ENCODE data around the gene RFX8. TPM values are rescaled to one million over a fixed set of nuclear protein-coding genes. Genes with fewer than 3 reads are reported as not detected.
A peak's percentile ranks its signal among the peaks of the same experiment; 100 is the strongest.

Gene RFX8
- total RNA-seq, 6 donors from 2014 or later: 0.24 to 21.0 (median 0.80) TPM; not detected in 2

- Histone ChIP-seq H3K4me1 (no peaks in the 10 kb centered on the region), H3K27me3 (no peaks in the 10 kb centered on the region), H3K27ac (no peak overlapping the region), H3K36me3 (no peaks in the 10 kb centered on the region), H3K4me3 (no peak overlapping the region), H3K9me3 (peaks cover 0 to 2% (median 0%) of the 10 kb centered on the region in 4 donors)
- DNase-seq: peak in 1 of 2 donors; percentile 27
- no peak for ATAC-seq (ENCODE audit: low FRiP score in 2 of 2)
- WGBS, 2 donors: 67 to 71% methylated on average over 8 to 9 of the region's 9 CpGs
- TF ChIP-seq EP300 (IDR thresholded peaks at IDR 0.05): no peak
- TF ChIP-seq POLR2AphosphoS5 (IDR thresholded peaks at IDR 0.05): no peak
- no peak for TF ChIP-seq CTCF (IDR thresholded peaks at IDR 0.05)
- TF ChIP-seq POLR2A (IDR thresholded peaks at IDR 0.05): no peak
Observed at GRCh38 chr2:101375653-101376052, 99.3 kb downstream of the RFX8 start.

DNA sequence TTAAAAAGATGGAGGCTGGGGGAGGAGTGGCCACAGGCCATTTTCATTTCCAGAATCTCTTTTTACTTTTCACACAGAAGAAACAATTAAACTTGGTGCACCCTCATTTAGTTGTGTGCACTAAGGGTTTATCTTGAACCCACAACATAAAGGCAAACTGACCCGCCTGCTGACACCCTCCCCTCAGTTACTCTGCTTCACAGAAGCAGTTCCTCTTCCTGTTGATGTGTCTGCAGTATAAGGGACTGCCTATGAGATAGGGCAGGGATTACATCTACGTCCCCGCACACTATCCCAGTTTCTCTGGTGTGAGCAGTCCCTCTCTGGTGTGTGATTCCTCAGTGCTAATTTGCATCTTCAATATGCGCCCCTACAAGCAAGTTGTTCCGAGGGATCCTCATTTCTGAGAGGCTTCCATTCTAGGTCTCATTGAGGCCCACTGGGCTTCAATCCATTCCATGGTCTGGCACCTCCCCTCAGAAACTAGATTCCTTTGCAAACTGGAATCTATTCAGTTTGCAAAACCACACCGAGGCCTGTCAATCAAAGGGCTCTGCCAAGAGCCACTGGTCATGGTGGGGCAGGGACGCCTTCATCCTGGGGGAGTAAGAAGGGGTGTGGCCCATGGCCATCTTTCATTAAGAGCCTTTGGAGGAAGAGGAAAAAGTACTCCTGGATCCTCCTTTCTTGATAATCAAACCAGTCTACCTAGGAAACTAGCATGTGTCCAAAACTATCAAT is 99.9 kb downstream of the RFX8 start:
- no peaks in the 10 kb centered on the region for H3K36me3 ChIP-seq
- H3K9me3 ChIP-seq: peaks cover 0 to 2% (median 0%) of the 10 kb centered on the region in 4 donors
- WGBS, 2 donors: 89 to 94% methylated on average over 7 of the region's 7 CpGs
- H3K27me3 ChIP-seq: no peaks in the 10 kb centered on the region
- no peak overlapping the region for H3K27ac ChIP-seq
- H3K4me3 ChIP-seq: no peak overlapping the region
- ATAC-seq (ENCODE audit: low FRiP score in 2 of 2) (no peak), DNase-seq (no peak)
- no peak for TF ChIP-seq POLR2AphosphoS5 (IDR thresholded peaks at IDR 0.05)
- TF ChIP-seq CTCF (IDR thresholded peaks at IDR 0.05): no peak
- TF ChIP-seq POLR2A (IDR thresholded peaks at IDR 0.05): no peak
- no peak for TF ChIP-seq EP300 (IDR thresholded peaks at IDR 0.05)
- no peaks in the 10 kb centered on the region for H3K4me1 ChIP-seq

- H3K36me3 ChIP-seq: no peaks in the 10 kb centered on the region
- DNase-seq (no peak), ATAC-seq (ENCODE audit: low FRiP score in 2 of 2) (no peak)
- TF ChIP-seq POLR2AphosphoS5 (IDR thresholded peaks at IDR 0.05) (no peak), EP300 (IDR thresholded peaks at IDR 0.05) (no peak), CTCF (IDR thresholded peaks at IDR 0.05) (no peak), POLR2A (IDR thresholded peaks at IDR 0.05) (no peak)
- H3K27ac ChIP-seq: no peak overlapping the region
- peaks cover 0 to 2% (median 0%) of the 10 kb centered on the region in 4 donors for H3K9me3 ChIP-seq
- H3K27me3 ChIP-seq: no peaks in the 10 kb centered on the region
- no peak overlapping the region for H3K4me3 ChIP-seq
- no peaks in the 10 kb centered on the region for H3K4me1 ChIP-seq
- 68 to 75% methylated on average over 1 of the region's 1 CpG for WGBS, 2 donors
Observed at GRCh38 chr2:101372792-101373191, 102.1 kb downstream of the RFX8 start.

GRCh38 chr2:101371636-101372035 is 103.3 kb downstream of the RFX8 start:
- DNase-seq (no peak), ATAC-seq (ENCODE audit: low FRiP score in 2 of 2) (no peak)
- Histone ChIP-seq H3K36me3 (no peaks in the 10 kb centered on the region), H3K27me3 (no peaks in the 10 kb centered on the region), H3K27ac (no peak overlapping the region), H3K4me3 (no peak overlapping the region), H3K4me1 (no peaks in the 10 kb centered on the region), H3K9me3 (peaks cover 0 to 2% (median 0%) of the 10 kb centered on the region in 4 donors)
- WGBS, 2 donors: 50 to 73% methylated on average over 4 of the region's 4 CpGs
- no peak for TF ChIP-seq CTCF (IDR thresholded peaks at IDR 0.05)
- TF ChIP-seq POLR2A (IDR thresholded peaks at IDR 0.05): no peak
- TF ChIP-seq POLR2AphosphoS5 (IDR thresholded peaks at IDR 0.05): no peak
- TF ChIP-seq EP300 (IDR thresholded peaks at IDR 0.05): no peak

DNA sequence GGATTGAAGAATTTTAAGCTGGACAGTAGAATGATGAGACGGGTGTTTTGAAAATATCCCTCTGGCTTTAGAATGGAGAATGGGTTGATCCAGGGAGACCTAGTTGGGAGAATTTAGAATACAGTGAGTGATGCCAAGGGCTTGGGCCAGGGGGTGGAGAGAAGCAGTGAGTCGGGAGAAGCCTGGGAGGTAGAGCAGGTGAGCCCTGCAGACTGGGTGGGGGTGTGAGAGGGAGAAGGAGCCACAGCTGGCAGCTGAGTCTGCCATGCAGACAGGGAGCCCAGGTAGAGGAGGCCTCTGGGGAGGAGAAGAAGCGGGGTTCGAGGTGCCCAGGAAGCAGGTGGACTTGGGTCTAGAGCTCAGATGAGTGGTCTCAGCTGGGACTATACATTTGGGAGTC is 105.8 kb downstream of the RFX8 start:
- H3K9me3 ChIP-seq: peaks cover 0 to 2% (median 0%) of the 10 kb centered on the region in 4 donors
- WGBS, 2 donors: 94% methylated on average over 4 of the region's 4 CpGs
- no peaks in the 10 kb centered on the region for H3K27me3 ChIP-seq
- ATAC-seq (ENCODE audit: low FRiP score in 2 of 2) (no peak), DNase-seq (no peak)
- H3K27ac ChIP-seq: no peak overlapping the region
- TF ChIP-seq POLR2A (IDR thresholded peaks at IDR 0.05) (no peak), CTCF (IDR thresholded peaks at IDR 0.05) (no peak), POLR2AphosphoS5 (IDR thresholded peaks at IDR 0.05) (no peak), EP300 (IDR thresholded peaks at IDR 0.05) (no peak)
- H3K4me3 ChIP-seq: no peak overlapping the region
- no peaks in the 10 kb centered on the region for H3K36me3 ChIP-seq
- H3K4me1 ChIP-seq: no peaks in the 10 kb centered on the region
